ENCODE measurements around the gene CAMTA1. TPM values are rescaled to one million over a fixed set of nuclear protein-coding genes. Genes with fewer than 3 reads are reported as not detected.

Gene CAMTA1
- total RNA-seq, 4 donors from 2014 or later: 86.3 to 170 (median 132) TPM

DNA sequence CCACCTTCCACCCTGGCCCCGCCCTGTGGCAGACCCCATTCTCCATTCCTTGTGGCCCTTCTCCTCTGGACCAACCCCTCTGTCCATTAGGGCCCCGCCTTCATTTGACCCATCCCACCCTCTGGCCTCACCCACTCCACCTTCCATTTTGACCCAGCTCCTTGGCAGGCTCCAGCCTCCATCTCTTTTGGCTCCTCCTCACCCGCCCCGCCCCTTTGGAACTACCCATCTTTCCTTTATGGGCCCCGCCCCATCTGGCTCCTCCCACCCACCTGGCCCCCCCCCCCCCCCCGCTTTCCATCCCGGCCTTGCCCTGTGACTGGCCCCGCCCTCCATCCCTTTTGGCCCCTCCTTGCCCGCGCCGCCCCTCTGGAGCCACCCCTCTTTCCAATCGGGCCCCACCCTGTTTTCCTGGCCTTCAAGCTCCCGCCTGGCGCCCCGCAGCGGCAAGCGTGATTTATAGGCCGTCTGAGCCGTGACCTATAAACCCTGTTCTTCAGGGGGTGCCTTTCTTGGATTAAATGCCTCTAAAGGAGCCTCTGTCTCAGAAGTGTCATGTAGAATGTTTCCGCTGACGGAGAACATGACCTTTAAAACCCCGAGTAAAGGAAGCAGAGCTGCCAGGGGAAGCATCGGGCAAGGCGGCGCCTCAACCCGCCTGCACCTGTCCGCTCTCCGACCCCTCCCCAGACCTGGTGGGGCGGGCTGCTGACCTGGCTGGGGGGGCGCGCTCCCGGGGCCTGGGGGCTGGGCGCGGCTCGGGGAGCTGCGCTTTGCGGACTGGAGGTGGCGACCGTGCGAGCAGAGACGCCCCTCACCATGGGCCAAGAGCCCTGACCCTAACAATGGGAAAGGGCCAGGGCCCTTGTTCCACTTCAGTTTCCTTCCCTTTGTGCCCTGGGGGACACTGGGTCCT is 178.0 kb downstream of the CAMTA1 start:
- 0 to 1% methylated on average over 5 to 7 of the region's 41 CpGs for WGBS, 2 donors (ENCODE audit: low coverage in 1 of 2)
- H3K4me3 ChIP-seq: peak overlapping the region in 1 of 2 donors; percentile 27
- H3K9me3 ChIP-seq: no peaks in the 10 kb centered on the region
- TF ChIP-seq POLR2A (IDR thresholded peaks at IDR 0.05) (no peak), EP300 (IDR thresholded peaks at IDR 0.05) (no peak)
- no peaks in the 10 kb centered on the region for H3K36me3 ChIP-seq
- H3K4me1 ChIP-seq: peaks cover 0 to 39% (median 5%) of the 10 kb centered on the region in 3 donors
- peak overlapping the region in 1 of 4 donors; percentile 0 for H3K27ac ChIP-seq
- peak; percentile 41 for ATAC-seq
- H3K27me3 ChIP-seq: peaks cover 66% of the 10 kb centered on the region

DNA sequence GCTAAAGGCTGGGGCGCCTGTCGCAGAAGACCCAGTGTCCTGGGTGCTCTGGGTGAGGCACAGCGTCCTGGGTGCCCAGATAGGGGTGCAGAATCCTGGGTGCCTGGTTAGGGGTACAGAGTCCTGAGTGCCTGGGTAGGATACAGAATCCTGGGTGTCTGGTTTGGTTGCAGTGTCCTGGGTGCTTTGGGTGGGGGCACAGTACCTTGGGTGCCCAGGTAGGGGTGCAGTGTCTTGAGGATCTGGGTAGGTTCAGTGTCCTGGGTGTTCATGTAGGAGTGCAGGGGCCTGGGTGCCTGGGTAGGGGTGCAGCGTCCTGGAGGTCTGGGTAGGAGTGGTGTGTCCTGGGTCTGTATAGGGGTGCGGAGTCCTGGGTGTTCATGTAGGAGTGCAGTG is 178.7 kb downstream of the CAMTA1 start:
- no peak for ATAC-seq
- Histone ChIP-seq H3K27ac (peak overlapping the region in 1 of 4 donors; percentile 0), H3K4me1 (peaks cover 0 to 39% (median 5%) of the 10 kb centered on the region in 3 donors), H3K4me3 (peak overlapping the region in 1 of 2 donors; percentile 27), H3K9me3 (no peaks in the 10 kb centered on the region), H3K27me3 (peaks cover 68% of the 10 kb centered on the region), H3K36me3 (no peaks in the 10 kb centered on the region)
- TF ChIP-seq, protein P1, sequence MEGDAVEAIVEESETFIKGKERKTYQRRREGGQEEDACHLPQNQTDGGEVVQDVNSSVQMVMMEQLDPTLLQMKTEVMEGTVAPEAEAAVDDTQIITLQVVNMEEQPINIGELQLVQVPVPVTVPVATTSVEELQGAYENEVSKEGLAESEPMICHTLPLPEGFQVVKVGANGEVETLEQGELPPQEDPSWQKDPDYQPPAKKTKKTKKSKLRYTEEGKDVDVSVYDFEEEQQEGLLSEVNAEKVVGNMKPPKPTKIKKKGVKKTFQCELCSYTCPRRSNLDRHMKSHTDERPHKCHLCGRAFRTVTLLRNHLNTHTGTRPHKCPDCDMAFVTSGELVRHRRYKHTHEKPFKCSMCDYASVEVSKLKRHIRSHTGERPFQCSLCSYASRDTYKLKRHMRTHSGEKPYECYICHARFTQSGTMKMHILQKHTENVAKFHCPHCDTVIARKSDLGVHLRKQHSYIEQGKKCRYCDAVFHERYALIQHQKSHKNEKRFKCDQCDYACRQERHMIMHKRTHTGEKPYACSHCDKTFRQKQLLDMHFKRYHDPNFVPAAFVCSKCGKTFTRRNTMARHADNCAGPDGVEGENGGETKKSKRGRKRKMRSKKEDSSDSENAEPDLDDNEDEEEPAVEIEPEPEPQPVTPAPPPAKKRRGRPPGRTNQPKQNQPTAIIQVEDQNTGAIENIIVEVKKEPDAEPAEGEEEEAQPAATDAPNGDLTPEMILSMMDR (IDR thresholded peaks at IDR 0.05): no peak
- no peak for TF ChIP-seq POLR2A (IDR thresholded peaks at IDR 0.05)
- no peak for TF ChIP-seq POLR2AphosphoS5 (IDR thresholded peaks at IDR 0.05)
- no peak for TF ChIP-seq EP300 (IDR thresholded peaks at IDR 0.05)
- 100% methylated on average over 1 of the region's 5 CpGs; no CpG with 5 or more reads in 1 of the 2 donors for WGBS, 2 donors (ENCODE audit: low coverage in 1 of 2)

DNA sequence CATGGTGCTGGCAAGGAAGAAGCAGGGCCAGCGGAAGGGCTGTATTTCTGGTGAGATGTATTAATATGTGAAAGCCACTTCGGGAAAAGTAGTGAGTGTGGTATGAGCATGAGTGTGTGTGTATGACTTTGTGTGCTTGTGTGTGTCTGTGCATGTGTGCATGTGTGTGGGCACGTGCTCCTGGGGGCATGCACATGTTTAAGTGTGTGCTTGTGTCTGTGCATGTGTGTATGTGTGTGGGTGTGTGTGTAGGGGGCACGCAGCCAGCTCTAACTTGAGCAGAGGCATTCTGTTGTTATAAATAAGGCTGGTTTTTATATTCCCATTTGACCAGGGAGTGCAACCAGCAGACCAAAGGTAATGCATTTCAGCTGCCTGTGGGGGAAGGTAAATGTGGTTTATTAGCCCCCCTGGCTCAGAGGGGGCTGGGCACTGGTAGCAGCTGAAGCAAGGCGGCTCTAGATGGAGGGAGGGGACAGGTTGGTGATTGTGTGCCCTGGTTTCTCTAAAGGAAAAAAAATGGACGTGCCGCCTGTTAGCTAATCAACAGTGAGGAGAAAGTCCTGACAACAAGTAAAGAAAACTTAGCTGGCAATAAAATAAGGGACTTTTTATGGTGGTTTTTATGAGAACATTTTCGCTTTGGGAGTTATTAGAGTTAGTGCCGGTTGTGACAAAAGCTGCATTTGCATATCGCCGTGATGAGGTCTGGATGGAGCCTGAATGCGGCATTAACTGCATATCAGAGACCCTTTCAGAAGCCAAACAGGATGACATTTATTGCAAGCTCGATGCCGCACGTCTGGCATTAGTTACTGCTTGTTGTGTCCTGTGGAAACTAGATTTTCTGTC is 180.1 kb downstream of the CAMTA1 start:
- 54 to 74% methylated on average over 12 to 14 of the region's 15 CpGs for WGBS, 2 donors (ENCODE audit: low coverage in 1 of 2)
- ATAC-seq: no peak

DNA sequence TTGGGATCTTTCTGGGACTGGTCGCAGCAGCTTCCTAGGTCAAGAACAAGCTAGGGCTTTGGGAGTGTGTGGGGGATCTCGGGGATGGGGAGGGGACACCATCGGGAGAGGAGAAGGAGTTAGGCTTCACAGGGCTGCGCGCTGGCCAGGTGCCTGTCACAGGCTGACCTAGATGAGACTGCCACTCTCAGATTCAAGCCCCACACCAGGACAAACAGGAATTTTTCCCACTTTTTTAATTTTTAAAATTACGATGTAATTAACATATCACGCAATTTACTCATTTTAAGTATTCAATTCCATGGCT is 180.6 kb downstream of the CAMTA1 start:
- no peak for TF ChIP-seq POLR2A (IDR thresholded peaks at IDR 0.05)
- no peak for TF ChIP-seq EP300 (IDR thresholded peaks at IDR 0.05)
- no peak for TF ChIP-seq POLR2AphosphoS5 (IDR thresholded peaks at IDR 0.05)
- TF ChIP-seq, protein P1 (IDR thresholded peaks at IDR 0.05): no peak
- H3K4me1 ChIP-seq: peaks cover 0 to 33% (median 5%) of the 10 kb centered on the region in 3 donors
- H3K4me3 ChIP-seq: no peak overlapping the region
- no peaks in the 10 kb centered on the region for H3K9me3 ChIP-seq
- H3K27me3 ChIP-seq: peaks cover 68% of the 10 kb centered on the region
- no peak for ATAC-seq
- 82 to 89% methylated on average over 5 to 7 of the region's 7 CpGs for WGBS, 2 donors (ENCODE audit: low coverage in 1 of 2)
- no peaks in the 10 kb centered on the region for H3K36me3 ChIP-seq
- no peak overlapping the region for H3K27ac ChIP-seq

More for the DNA sequence above, 180.1 kb downstream of the CAMTA1 start:
- Histone ChIP-seq H3K36me3 (no peaks in the 10 kb centered on the region), H3K4me1 (peaks cover 0 to 36% (median 5%) of the 10 kb centered on the region in 3 donors), H3K9me3 (no peaks in the 10 kb centered on the region), H3K27ac (no peak overlapping the region), H3K4me3 (no peak overlapping the region), H3K27me3 (peaks cover 68% of the 10 kb centered on the region)
- TF ChIP-seq POLR2AphosphoS5 (IDR thresholded peaks at IDR 0.05) (no peak), EP300 (IDR thresholded peaks at IDR 0.05) (no peak), POLR2A (IDR thresholded peaks at IDR 0.05) (no peak)
- TF ChIP-seq, protein P1 (IDR thresholded peaks at IDR 0.05): no peak

DNA sequence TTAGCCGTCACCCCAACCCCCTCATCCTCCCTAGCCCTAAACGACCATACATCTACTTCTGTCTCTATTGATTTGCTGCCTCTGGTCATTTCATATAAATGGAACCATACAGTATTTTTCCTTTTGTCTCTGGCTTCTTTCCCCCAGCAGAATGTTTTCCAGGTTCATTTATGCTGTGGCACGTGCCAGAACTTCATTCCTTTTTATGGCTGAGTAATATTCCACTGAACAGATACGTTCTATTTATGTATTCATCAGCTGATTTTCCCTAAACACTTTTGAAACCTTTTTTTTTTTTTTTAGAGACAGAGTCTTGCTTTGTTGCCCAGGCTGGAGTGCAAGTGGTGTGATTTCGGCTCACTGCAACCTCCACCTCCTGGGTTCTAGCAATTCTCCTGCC is 181.1 kb downstream of the CAMTA1 start:
- Histone ChIP-seq H3K4me1 (peaks cover 0 to 33% (median 5%) of the 10 kb centered on the region in 3 donors), H3K9me3 (no peaks in the 10 kb centered on the region), H3K4me3 (no peak overlapping the region), H3K36me3 (no peaks in the 10 kb centered on the region), H3K27me3 (peaks cover 65% of the 10 kb centered on the region), H3K27ac (no peak overlapping the region)
- no peak for ATAC-seq
- TF ChIP-seq POLR2A (IDR thresholded peaks at IDR 0.05): no peak
- no peak for TF ChIP-seq EP300 (IDR thresholded peaks at IDR 0.05)
- TF ChIP-seq POLR2AphosphoS5 (IDR thresholded peaks at IDR 0.05): no peak
- TF ChIP-seq, protein P1 (IDR thresholded peaks at IDR 0.05): no peak
- WGBS, 2 donors (ENCODE audit: low coverage in 1 of 2): 86 to 87% methylated on average over 4 to 5 of the region's 5 CpGs
